Gastrocnemius medialis (tissue), 4 donors: ENCODE data around the gene HERC4. TPM values are rescaled to one million over a fixed set of nuclear protein-coding genes. Genes with fewer than 3 reads are reported as not detected.

Source experiments
- ATAC-seq, 2 donors: fragments of 150-250 bp; one replicate each; pipeline ENCODE4 v1.9.1; 2016
- DNase-seq, 2 donors: peaks; one replicate each; pipeline ENCODE4 v3.0.0-alpha.2; 2019
- H3K27ac ChIP-seq, 4 donors: fragments of 200-600 bp; sonication (generic); 1 replicate in 1 of 4; 2 replicates in 3 of 4; pipeline ENCODE4 v1.5.1; 2016 to 2018; ENCODE audit warnings: mild to moderate bottlenecking in 2 of 4, moderate library complexity in 1 of 4
- H3K27me3 ChIP-seq, 3 donors: fragments of 200-600 bp; sonication (generic) in 2 of 3; 1 replicate in 1 of 3; 2 replicates in 2 of 3; pipeline versions ENCODE4 v1.5.1 to v1.6.0; 2016 to 2019; ENCODE audit warnings: mild to moderate bottlenecking in 1 of 3, moderate library complexity in 1 of 3
- H3K36me3 ChIP-seq, 2 donors: fragments of 200-600 bp; sonication (generic) in 1 of 2; one replicate each; pipeline ENCODE4 v1.5.1; 2017 to 2018
- H3K4me1 ChIP-seq, 2 donors: fragments of 200-600 bp; sonication (generic) in 1 of 2; one replicate each; pipeline ENCODE4 v1.5.1; 2016 to 2017; ENCODE audit warnings: mild to moderate bottlenecking in 2 of 2
- H3K4me3 ChIP-seq, 4 donors: fragments of 200-600 bp; sonication (generic) in 3 of 4; 1 replicate in 1 of 4; 2 replicates in 3 of 4; pipeline ENCODE4 v1.5.1; 2016 to 2019; ENCODE audit warnings: mild to moderate bottlenecking in 2 of 4
- H3K9me3 ChIP-seq, 3 donors: fragments of 200-600 bp; sonication (generic) in 2 of 3; 1 replicate in 1 of 3; 2 replicates in 2 of 3; pipeline ENCODE4 v1.5.1; 2016 to 2019
- CTCF ChIP-seq, 5 experiments: fragments of 450-650 bp in 3 of 5; fragments of 200-600 bp in 2 of 5; sonication (generic) in 2 of 5; IDR thresholded peaks in 4 of 5; conservative IDR thresholded peaks in 1 of 5; 1 replicate in 4 of 5; 2 replicates in 1 of 5; pipeline ENCODE4 v1.5.1; 2016 to 2019; ENCODE audit warnings: antibody characterized with exemption in 5 of 5, mild to moderate bottlenecking in 3 of 5, moderate library complexity in 3 of 5
- POLR2A ChIP-seq, 2 donors: fragments of 450-650 bp; IDR thresholded peaks; one replicate each; pipeline ENCODE4 v1.6.1; 2017; ENCODE audit warnings: antibody characterized with exemption in 2 of 2, mild to moderate bottlenecking in 2 of 2, moderate library complexity in 2 of 2
- in situ Hi-C, 4 donors: fragments of 200-750 bp; cut with MboI; loops; one replicate each; pipeline versions ENCODE4 v1.15.0 to v1.8.0; 2017; ENCODE audit warnings: low sequenced_read_pairs in 4 of 4
- intact Hi-C: fragments of 100-400 bp; cut with DNase I; formaldehyde crosslinking; loops from one replicate; pipeline ENCODE4 v1.15.1; 2023; ENCODE audit warnings: low total_unique reads
- total RNA-seq, 4 donors: library from RNA; depleted of rRNA; stranded (reverse); fragments of >200 nt; gene quantifications; one replicate each; pipeline versions ENCODE4 v1.1.0 to v1.2.3, GENCODE V29; 2016

HERC4 gene
- total RNA-seq, 4 donors from 2014 or later, result 12.8 to 25.2 (median 13.1) TPM

GRCh38 chr10:67965456-67965855 lies 109.6 kb downstream of the HERC4 start:
- intact Hi-C loops (no loop called here), in situ Hi-C loops (no loop called here)
- Histone ChIP-seq H3K4me3 (no peak overlapping the region), H3K9me3 (no peaks in the 10 kb centered on the region), H3K27me3 (no peaks in the 10 kb centered on the region), H3K4me1 (peaks cover 0 to 5% of the 10 kb centered on the region in 2 donors), H3K36me3 (peaks cover 0 to 25% of the 10 kb centered on the region in 2 donors), H3K27ac (no peak overlapping the region)
- no peak for DNase-seq
- TF ChIP-seq CTCF (IDR thresholded peaks at IDR 0.05 in 4 of 5, conservative IDR thresholded peaks at IDR 0.05 in 1 of 5) (no peak), POLR2A (IDR thresholded peaks at IDR 0.05) (no peak)
- no peak for ATAC-seq

- in situ Hi-C loops, result no loop called here
- H3K27ac ChIP-seq, result no peak overlapping the region
- ATAC-seq, result no peak
These were observed 115.1 kb downstream of the HERC4 start for GRCh38 chr10:67959839-67960476.

GRCh38 chr10:67955614-67956013 lies 119.5 kb downstream of the HERC4 start:
- ATAC-seq (no peak), DNase-seq (no peak)
- Histone ChIP-seq H3K4me1 (no peaks in the 10 kb centered on the region), H3K4me3 (no peak overlapping the region), H3K9me3 (no peaks in the 10 kb centered on the region), H3K36me3 (peaks cover 0 to 23% of the 10 kb centered on the region in 2 donors), H3K27me3 (no peaks in the 10 kb centered on the region), H3K27ac (no peak overlapping the region)
- intact Hi-C loops (no loop called here), in situ Hi-C loops (no loop called here)
- TF ChIP-seq POLR2A (IDR thresholded peaks at IDR 0.05) (no peak), CTCF (IDR thresholded peaks at IDR 0.05 in 4 of 5, conservative IDR thresholded peaks at IDR 0.05 in 1 of 5) (no peak)

More at GRCh38 chr10:67959839-67960476, 115.1 kb downstream of the HERC4 start:
- H3K4me1 ChIP-seq, result no peaks in the 10 kb centered on the region
- H3K27me3 ChIP-seq, result no peaks in the 10 kb centered on the region
- no peaks in the 10 kb centered on the region for H3K9me3 ChIP-seq
- TF ChIP-seq CTCF (IDR thresholded peaks at IDR 0.05 in 4 of 5, conservative IDR thresholded peaks at IDR 0.05 in 1 of 5) (no peak), POLR2A (IDR thresholded peaks at IDR 0.05) (no peak)
- no peak overlapping the region for H3K4me3 ChIP-seq
- DNase-seq, result no peak
- intact Hi-C loops, result no loop called here
- peaks cover 0 to 13% of the 10 kb centered on the region in 2 donors for H3K36me3 ChIP-seq

- TF ChIP-seq POLR2A (IDR thresholded peaks at IDR 0.05) (no peak), CTCF (IDR thresholded peaks at IDR 0.05 in 4 of 5, conservative IDR thresholded peaks at IDR 0.05 in 1 of 5) (no peak)
- in situ Hi-C loops (no loop called here), intact Hi-C loops (no loop called here)
- H3K4me1 ChIP-seq, result no peaks in the 10 kb centered on the region
- H3K36me3 ChIP-seq, result peaks cover 0 to 26% of the 10 kb centered on the region in 2 donors
- no peak overlapping the region for H3K27ac ChIP-seq
- ATAC-seq, result no peak
- H3K4me3 ChIP-seq, result no peak overlapping the region
- H3K9me3 ChIP-seq, result no peaks in the 10 kb centered on the region
- H3K27me3 ChIP-seq, result no peaks in the 10 kb centered on the region
- DNase-seq, result no peak
These were observed 131.2 kb downstream of the HERC4 start for GRCh38 chr10:67943917-67944316.

GRCh38 chr10:67936416-67936815 lies 138.7 kb downstream of the HERC4 start:
- TF ChIP-seq POLR2A (IDR thresholded peaks at IDR 0.05) (no peak), CTCF (IDR thresholded peaks at IDR 0.05 in 4 of 5, conservative IDR thresholded peaks at IDR 0.05 in 1 of 5) (no peak)
- no peak for DNase-seq
- Histone ChIP-seq H3K9me3 (no peaks in the 10 kb centered on the region), H3K27me3 (no peaks in the 10 kb centered on the region), H3K36me3 (peaks cover 0 to 48% of the 10 kb centered on the region in 2 donors), H3K4me3 (no peak overlapping the region), H3K4me1 (no peaks in the 10 kb centered on the region), H3K27ac (no peak overlapping the region)
- no peak for ATAC-seq
- in situ Hi-C loops (no loop called here), intact Hi-C loops (no loop called here)
